UCSD-AML1 (cell line): ENCODE results near the gene NKX3-2.

Experiments used
- DNase-seq: peaks from one replicate; lab custom pipeline; 2025; ENCODE audit not compliant: unreplicated experiment; lab: John Stamatoyannopoulos, UW

The NKX3-2 gene

DNA sequence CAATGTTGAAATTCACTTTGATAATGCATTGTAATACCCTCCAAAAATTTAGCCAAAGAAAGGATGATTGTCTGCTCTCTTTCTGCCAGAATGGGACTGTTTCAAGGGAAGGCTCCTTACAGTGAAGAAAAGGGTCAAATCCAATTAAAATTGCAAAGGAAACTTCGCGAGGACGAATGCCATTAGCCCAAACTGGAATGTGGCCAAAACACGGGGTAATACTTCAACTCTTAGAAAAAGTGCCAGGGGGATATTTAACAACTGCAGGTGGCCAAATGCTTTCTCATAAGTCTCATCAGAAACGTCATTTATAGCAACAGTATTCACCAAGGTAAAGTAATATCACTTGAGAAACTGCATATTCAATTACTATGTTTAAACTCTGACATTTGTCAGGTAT lies 29.0 kb downstream of the NKX3-2 start:
- DNase-seq = no peak

DNA sequence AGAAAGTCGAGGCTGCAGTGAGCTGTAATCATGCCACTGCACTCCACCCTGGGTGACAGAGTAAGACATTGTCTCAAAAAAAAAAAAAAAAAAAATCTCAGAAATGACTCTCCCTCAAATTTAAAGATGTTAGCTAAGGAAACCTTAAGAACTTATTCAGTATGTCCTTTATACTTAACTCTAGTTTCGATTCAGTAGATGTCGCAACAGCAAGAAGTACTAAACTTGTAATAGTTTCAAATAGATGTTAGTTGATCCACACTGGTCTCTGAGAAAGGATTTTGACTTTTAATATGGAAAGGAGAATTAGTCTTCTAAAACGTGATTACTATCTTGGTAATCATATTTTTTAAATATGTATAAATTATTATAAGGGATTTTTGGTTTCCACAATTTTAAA lies 29.6 kb downstream of the NKX3-2 start:
- no peak for DNase-seq

DNA sequence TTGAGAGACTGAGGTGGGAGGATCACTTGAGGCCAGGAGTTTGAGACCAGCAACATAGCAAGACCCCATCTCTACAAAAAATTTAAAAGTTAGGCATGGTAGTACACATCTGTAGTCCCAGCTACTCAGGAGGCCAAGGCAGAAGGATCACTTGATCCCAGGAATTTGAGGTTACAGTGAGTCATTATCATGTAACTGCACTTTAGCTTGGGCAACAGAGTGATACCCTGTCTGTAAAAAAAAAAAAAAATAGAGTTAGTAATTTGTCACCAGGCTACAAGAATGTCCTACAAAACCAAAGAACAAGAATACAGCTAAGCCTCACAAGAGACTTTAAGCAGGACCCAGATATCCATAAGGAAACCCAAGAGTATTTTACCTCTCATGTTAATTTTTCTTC lies 33.2 kb downstream of the NKX3-2 start:
- DNase-seq = no peak

DNA sequence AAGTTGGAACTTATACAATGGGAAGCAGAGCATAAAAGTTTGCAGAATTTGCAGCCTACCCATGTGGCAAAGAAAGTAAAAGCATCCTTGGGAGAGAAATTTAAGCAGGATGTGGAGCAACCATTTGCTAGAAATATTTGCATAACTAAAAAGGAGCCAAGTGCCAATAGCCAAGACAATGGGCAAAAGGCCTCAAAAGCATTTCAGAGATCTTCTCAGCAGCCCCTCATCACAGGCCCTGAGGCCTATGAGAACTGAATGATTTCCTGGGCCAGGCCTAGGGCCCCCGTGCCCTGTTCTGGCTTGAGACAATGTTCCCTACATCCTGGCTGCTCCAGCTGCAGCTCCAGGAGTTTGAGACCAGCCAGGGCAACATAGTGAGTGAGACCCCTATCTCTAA lies 34.9 kb downstream of the NKX3-2 start:
- no peak for DNase-seq

DNA sequence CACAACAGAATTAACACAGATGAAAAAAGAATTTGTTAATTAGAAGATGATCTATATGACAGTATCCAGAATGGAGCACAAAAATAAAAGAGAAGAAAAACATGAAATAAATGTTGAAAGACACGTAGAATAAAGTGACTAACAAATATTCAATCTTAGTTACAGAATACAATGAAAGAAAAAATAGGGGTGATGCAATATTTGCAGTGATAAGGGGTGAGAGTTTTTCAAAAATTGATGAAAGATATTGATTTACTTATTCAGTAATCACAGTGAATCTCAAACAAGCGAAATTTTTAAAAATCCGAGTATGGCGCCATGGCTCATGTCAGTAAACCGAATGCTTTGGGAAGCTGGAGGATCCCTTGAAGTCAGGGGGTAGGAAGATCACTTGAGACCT lies 39.9 kb downstream of the NKX3-2 start:
- no peak for DNase-seq

DNA sequence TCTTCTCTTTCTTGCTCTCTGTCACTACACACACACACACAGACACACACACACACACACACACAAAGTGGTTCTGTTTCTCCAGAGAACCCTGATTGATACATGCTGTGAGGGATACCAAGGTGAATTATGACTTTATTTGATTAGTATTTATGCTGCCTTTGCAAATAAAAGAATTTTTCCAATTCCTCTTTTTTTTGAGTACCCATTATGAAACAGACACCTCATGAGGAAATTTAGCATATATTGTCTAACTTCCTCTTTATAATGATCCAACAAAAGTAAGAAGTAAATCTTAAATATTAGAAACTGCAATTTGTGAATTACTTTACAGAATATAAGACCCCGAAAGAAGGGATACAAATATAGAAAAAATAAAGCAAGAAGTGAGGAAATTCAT lies 45.8 kb downstream of the NKX3-2 start:
- no peak for DNase-seq

DNA sequence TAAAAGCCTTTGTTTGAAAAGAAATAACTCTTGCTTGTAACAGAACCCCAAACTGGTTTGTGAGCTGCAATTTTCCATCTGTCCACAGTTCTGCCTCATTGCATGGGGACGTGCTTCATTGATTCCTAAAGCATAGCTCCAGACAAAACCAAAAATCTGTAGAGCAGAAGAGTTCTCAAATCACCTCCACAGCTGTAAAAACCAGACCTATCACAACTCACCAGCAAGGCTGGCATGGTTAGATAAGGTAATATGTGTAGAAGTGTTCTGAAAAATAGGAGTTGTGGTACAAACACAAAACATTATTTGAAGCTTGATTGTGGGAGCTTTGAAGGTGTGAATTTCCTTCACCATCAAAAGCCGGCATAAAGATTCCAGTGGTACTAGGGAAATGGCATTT lies 47.7 kb downstream of the NKX3-2 start:
- no peak for DNase-seq

DNA sequence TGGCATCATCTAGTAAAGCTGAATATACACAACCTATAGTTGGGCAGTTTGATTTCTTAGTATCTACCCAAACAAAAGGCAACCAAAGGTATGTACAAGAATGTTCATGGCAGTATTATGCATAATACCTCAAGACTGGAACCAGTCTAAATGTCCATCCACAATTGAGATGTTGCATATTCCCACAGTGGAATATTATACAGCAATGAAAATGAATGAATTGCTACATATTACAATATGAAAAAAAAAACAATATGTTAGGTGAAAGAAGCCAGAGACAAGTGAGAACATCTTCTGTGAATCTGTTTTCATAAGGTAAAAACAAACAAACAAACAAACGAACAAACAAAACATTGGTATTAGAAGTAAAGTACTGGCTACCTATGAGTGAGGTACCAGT lies 48.6 kb downstream of the NKX3-2 start:
- no peak for DNase-seq

DNA sequence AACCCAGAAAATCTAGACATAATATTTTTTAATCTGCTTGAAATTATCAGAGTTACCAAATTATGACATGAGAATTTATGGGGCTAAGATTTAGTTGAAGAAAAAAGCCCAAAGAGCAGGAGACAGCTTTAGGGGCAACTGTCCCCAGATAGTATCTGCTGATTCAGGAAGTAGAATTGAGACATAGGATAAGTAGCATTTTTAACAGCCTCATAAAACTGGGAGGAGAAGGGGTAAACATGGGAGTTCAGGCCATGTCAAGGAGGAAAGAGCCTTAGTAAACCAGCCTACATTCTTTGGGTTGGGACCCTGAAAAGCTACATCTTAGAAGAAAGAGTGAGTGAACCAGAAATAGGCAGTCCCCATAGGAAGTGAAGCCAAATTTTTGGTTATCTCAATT lies 50.5 kb downstream of the NKX3-2 start:
- no peak for DNase-seq

DNA sequence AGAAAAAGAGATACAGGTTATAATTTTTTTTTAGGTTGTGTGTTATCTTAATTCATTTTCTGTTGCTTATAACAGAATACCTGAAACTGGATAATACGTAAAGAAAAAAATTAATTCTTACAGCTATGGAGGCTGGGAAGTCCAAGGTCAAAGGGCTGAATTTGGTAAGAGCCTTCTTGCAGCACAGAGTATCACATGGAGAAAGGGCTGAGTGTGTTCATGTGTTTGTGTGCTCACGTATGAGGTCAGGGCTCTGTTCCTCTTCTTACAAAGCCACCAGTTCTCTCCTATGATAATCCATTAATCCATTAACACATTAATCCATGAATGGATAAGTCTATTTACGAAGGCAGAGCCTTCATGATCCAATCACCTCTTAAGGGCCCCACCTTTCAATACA lies 51.6 kb downstream of the NKX3-2 start:
- DNase-seq = no peak
